ENCODE measurements around the gene ZNF780B. TPM values are rescaled to one million over a fixed set of nuclear protein-coding genes. Genes with fewer than 3 reads are reported as not detected.
"Not testable (repeated sequence)": the region's sequence is repeated elsewhere in the genome, so short reads cannot be mapped to it uniquely, and the experiment has no call there.

Gene ZNF780B
- total RNA-seq, 1 donor from 2014 or later, result 36.2 TPM

DNA sequence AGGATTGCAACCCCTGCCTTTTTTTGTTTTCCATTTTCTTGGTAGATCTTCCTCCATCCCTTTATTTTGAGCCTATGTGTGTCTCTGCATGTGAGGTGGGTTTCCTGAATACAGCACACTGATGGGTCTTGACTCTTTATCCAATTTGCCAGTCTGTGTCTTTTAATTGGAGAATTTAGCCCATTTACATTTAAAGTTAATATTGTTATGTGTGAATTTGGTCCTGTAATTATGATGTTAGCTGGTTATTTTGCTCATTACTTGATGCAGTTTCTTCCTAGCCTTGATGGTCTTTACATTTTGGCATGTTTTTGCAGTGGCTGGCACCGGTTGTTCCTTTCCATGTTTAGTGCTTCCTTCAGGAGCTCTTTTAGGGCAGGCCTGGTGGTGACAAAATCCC is 14.3 kb downstream of the ZNF780B start:
- intact Hi-C loops (cut with micrococcal nuclease), result not testable (repeated sequence)

DNA sequence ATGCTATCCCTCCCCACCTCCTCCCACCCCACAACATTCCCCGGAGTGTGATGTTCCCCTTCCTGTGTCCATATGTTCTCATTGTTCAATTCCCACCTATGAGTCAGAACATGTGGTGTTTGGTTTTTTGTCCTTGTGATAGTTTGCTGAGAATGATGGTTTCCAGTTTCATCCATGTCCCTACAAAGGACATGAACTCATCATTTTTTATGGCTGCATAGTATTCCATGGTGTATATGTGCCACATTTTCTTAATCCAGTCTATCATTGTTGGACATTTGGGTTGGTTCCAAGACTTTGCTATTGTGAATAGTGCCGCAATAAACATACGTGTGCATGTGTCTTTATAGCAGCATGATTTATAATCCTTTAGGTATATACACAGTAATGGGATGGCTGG is 18.0 kb downstream of the ZNF780B start:
- intact Hi-C loops (cut with micrococcal nuclease), result not testable (repeated sequence)

DNA sequence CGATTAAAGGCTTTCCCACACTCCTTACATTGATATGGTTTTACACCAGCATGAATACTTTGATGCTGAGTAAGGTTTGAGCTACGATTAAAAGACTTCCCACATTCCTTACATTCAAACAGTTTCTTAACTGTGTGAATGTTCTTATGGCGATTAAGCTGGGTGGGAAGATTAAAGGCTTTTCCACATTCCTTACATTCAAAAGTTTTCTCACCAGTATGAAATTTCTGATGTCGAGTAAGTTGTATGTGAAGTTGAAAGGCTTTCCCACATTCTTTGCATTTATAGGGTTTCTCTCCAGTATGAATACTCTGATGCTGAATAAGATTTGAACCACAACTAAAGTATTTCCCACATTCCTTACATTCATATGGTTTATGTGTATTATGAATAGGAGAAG is 20.0 kb downstream of the ZNF780B start:
- intact Hi-C loops (cut with micrococcal nuclease), result no loop called here

DNA sequence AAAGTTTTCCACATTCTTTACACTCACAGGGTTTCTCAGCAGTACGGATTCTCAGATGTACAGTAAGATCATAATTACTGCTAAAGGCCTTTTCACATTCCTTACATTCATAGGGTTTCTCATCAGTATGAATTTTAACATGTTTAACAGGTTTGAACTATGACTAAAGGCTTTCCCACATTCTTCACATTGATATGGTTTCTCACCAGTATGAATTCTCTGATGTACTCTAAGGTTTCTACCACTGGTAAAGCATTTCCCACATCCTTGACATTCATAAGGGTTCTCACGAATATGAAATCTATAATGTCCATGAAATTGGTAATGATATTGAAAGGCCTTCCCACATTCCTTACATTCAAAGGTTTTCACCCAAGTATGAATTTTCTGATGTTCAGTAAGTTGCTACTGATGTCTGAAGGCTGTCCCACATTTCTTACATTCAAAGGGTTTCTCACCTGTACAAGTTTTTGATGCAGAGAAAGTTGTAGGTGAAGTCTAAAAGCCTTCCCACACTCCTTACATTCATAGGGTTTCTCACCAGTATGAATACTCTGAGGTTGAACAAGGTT is 22.0 kb downstream of the ZNF780B start:
- intact Hi-C loops (cut with micrococcal nuclease), result no loop called here

DNA sequence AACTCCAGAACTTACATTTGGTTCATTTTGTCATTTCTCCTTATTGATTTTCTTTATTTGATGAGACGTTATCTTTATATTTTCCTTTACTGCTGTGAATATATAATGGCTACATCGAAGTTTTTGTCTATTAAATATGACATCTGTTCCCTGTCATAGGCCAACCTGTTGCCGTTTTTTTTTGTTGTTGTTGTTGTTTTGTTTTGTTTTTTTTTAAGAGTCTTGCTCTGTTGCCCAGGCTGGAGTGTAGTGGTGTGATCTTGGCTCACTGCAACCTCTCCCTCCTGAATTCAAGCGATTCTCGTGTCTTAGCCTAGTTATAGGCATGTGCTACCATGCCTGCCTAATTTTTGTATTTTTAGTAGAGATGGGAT is 29.4 kb downstream of the ZNF780B start:
- intact Hi-C loops (cut with micrococcal nuclease), result no loop called here

DNA sequence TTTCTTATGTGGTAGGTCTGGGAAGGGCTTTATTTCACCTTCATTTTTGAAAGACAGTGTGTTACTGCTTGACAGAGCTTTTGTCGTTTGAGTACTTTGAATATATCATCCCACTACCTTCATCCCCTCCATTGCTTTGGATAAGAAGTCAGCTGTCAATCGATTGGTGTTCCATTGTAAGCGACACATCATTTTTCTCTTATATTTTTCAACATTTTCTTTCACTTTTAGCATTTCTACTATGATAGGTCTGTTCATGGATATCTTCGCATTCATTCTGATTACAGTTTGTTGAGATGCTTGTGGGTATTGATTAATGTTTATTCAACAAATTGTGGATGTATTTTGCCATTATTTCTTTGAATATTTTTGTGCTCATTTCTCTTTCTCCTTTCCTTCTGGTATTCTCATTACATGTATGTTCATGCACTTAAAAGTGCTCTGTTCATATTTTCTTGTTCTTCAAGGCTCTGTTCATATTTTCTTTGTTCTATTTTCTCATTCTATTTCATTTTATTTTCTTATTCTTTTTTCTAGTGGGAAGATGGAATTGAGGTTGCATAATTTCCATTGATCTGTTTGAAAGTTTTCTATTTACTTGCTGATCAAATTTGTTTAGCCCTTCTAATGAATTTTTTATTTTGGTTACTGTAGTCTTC is 30.0 kb downstream of the ZNF780B start:
- intact Hi-C loops (cut with micrococcal nuclease), result no loop called here

DNA sequence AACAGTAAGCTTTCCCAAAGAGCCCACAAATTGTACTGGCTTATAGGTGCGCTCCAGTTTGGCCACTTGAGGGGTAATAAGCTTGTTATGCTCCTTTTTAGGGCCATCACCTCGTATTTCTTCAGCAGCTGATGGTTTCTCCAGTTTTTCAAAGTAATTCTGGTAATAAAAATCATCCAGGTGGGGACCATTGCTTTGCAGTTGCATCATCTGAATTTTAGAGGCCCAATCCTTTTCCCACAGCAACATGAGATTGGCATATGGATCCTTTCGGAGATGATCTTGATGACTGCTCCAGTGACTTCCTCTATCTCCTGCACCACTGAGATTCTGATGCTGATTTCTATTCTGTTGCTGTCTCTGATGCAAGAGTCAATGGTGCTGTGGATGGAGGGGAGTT is 32.1 kb downstream of the ZNF780B start:
- intact Hi-C loops (cut with micrococcal nuclease), result no loop called here

DNA sequence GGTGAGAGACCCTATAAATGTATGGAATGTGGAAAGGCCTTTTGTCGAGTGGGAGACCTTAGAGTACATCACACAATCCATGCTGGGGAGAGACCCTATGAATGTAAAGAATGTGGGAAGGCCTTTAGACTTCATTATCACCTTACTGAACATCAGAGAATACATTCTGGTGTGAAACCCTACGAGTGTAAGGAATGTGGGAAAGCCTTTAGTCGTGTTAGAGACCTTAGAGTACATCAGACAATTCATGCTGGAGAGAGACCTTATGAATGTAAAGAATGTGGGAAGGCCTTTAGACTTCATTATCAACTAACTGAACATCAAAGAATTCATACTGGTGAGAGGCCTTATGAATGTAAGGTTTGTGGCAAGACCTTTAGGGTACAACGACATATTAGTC is 42.0 kb downstream of the ZNF780B start:
- intact Hi-C loops (cut with micrococcal nuclease), result no loop called here

DNA sequence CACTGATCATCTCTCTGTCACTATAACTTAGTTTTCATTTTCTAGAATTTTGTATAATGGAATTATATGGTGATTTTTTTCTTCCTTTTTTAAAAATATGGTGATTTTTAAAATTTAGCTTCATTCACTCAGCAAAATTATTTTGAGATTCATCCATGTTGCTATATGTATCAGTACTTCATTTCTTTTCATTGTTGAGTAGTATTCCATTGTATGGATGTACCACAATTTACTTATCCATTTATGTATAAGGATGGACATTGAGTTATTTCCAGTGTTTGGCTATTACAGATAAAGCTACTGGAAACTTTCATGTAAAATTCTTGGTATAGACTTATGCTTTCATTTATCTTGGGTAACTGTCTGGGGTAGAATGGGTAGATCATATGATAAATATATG is 46.4 kb downstream of the ZNF780B start:
- intact Hi-C loops (cut with micrococcal nuclease), result no loop called here

DNA sequence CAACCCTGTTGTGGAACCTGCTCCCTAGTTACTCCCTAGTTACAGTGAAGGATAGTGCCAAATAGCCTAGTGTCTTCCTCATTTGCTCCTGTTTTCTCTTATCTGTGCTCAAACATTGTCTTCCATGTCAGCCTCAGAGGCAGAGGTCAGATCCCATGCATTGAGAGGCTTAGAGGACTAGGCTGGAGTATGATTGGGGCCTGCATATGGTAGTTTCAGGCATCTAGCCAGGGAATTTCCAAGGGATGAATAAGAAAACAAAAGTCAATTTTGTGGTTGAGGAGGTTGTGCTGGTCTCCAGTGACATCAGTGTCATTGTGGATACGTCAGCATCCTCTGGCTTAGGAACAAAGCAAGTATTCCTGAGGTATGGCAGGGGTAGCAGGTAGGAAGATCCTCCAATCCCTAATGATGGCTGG is 49.7 kb downstream of the ZNF780B start:
- intact Hi-C loops (cut with micrococcal nuclease), result no loop called here

DNA sequence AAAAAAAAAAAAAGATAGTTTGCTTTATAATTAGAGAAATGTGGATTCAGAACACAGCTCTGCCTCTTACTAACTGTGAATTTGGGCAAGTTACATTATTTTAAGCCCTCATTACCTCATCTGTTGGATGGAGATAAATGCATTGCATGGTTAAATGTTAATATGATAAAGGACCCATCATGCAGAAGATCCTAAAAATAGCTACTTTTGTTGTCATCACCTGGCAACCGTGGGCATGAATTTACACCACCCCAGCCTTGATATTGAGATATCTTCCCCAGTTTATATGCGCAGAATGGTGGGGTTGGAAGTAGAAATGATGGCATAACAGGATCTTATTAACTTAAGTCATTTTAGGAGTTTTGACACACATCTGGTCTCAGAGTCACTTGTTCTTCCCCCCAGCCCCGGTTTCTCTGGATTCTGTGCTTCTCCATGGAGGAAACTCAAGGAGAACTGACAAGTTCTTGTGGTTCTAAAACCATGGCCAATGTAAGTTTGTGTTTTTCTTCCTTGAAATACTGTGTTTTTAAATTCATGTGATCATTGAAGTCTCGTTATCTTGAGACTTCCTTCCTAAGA is 50.2 kb downstream of the ZNF780B start:
- intact Hi-C loops (cut with micrococcal nuclease), result no loop called here

DNA sequence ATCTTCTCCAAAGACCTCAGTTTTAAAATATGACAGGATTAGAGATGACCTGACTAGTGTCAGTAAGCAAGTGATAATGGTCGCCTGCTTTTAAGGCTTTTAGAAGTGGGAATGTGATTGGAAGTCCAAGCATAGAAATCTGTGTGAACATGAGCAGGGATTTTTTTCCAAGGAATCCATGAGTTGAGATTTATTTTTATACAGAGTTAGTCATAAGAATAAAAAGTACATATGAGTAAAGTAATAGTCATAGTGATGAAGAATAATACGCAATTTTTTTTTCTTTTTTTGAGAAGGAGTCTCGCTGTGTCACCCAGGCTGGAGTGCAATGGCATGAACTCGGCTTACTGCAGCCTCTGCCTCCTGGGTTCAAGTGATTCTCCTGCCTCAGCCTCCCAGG is 57.5 kb downstream of the ZNF780B start:
- intact Hi-C loops (cut with micrococcal nuclease), result no loop called here

DNA sequence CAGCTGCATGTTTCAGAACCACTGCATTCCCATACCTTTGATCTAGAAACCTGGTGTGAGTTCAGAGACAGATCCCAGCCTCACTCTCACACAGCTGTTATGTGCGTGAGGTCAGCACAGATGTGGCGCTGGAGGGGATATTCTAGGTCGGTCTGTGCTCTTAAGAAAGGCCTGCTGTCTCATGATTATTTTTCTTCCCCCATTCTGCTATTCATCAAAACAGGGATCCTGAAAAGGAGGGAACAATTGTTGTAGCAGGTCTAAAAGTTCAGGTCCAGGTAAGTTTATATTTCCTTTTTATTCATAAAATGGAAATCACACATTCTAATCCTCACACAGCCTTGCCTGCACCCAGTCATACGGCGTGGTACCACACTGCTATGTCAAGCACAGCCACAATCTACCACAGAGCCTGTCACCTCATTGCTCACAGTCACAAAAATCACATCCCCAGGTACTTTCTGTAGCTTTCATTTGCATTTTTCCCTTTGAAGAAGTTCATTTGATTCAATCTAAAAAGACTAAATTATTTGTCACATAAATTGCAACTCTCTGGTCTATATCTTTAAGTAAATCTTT is 58.3 kb downstream of the ZNF780B start:
- intact Hi-C loops (cut with micrococcal nuclease), result loop anchor here (1.0 kb wide), 4 partner anchors 56 to 288 kb away; partner anchors contain the start of genes AKT2 and ZNF780B

DNA sequence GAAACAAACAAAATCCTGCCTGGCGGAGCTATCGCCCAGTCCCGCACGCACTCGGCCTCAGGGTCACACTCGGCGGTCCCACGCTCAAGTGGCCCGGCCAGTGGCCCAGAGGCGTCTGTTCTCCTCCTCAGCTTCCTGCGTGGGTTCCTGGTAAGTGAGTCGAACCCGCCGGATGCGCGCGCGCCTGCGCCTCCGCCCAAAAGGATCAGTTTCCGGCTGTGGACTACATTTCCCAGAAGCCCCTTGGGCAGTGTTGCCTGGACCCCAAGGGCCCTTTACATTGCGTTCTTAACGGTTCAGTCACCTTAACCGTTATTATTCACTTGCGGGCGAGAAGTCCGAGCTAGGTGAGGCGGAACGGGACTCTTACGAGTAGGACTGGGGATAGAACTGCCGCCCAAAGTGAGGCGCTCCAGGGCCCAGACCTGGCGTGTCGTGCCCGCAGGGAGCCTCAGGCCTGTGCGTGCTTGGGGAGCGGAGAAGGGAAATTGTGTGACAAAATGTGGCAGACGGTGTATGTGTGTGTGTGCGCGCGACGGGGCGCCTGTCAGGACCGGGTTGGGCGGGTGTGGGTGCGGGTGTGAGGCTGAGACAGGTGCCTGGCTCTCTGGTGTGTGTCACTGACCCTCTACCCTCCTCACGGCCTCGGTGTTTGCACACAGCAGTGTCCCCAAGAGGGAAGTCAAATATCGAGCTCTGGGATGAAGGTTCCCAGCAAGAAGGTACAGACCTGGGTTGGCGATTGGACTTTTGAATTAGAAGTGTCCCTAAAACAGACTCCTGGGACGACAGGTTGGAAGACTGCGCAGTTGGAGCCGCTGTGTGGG is 59.0 kb downstream of the ZNF780B start, which contains the start of gene ZNF546:
TSS of gene ZNF546 (plus strand) at position 250 of the 827 bp plus-strand sequence. CDS start 1,267 bp downstream, outside the sequence.
- intact Hi-C loops (cut with micrococcal nuclease), result loop anchor here (1.0 kb wide), 8 partner anchors 26 to 288 kb away; partner anchors contain the start of genes AKT2, FBL, MAP3K10 and PSMC4

DNA sequence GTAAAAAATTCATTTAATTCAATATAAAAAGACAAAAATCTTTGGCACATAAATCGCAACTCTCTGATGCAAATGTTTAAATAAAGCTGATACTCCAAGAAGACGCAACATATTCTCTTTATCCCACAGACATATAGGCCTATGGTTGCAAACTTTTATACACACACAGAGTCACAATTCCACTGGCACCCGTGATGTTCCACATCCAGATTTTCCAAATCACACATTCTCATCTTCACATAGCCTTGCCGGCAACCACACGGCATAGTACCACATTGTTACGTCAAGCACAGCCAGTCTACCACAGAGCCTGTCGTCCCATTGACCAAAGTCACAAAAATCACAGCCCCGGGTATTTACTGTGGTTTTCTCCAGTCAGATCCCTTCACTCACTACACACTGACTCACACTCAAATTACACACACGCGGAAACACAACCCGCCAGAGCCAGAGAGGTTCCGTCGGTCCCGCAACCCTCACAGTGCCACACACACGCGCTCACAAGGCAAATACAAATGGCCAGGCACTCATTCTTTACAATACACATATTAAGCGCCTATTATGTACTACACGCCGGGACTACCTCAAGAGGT is 59.7 kb downstream of the ZNF780B start:
- intact Hi-C loops (cut with micrococcal nuclease), result loop anchor here (1.0 kb wide), 4 partner anchors 25 to 195 kb away; partner anchors contain the start of genes FBL, MAP3K10, PSMC4 and ZNF780A

DNA sequence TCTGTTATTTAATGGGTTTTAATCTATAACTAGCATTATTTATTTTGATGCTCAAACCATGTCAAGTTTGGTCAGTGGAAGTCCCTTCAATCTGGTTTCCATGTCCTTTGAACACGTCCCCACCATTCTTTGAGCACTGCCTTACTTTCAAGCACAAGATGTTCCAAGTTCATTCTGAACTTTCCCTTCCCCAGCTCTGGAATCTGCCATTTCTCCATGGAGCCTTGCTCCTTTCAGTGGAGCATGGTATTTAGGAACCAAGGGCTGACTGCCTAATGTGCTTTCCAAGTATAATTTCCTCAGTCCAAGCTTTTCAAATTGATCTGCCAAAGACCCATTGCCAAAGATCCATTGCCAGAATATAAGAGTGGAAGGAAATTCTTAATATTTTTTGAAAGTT is 60.2 kb downstream of the ZNF780B start:
- intact Hi-C loops (cut with micrococcal nuclease), result loop anchor here (1.0 kb wide), 4 partner anchors 24 to 196 kb away; partner anchors contain the start of genes FBL, MAP3K10, PSMC4 and ZNF780A

DNA sequence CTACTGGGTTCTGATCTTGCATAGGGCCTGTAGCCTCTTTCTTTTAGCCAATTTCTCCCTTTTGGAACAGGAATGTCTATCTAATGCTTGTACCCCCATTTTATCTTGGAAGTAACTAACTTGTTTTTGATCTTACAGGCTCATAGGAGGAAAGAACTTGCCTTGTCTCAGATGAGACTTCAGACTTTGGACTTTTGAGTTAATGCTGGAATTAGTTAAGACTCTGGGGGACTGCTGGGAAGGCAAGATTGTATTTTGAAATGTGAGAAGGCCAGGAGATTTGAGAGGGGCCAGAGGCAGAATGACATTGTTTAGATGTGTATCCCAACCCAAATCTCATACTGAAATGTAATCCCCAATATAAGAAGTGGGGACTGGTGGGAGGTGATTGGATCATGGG is 61.7 kb downstream of the ZNF780B start:
- intact Hi-C loops (cut with micrococcal nuclease), result no loop called here

DNA sequence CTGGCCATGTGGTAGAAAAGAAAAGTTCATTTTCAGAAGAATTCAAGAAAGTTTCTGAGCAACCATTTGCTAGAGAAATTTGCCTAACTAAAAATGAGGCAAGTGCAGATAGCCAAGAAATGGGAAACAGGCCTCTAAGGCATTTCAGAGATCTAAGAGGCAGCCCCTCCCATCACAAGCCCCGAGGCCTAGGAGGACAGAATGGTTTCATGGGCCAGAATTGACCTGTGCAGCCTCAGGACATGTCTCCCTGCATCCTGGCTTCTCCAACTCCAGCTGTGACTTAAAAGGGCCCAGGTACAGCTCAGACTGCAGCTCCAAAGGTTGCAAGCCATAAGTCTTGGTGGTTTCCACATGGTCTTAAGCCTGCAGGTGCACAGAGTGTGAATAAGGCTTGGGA is 62.4 kb downstream of the ZNF780B start:
- intact Hi-C loops (cut with micrococcal nuclease), result no loop called here

DNA sequence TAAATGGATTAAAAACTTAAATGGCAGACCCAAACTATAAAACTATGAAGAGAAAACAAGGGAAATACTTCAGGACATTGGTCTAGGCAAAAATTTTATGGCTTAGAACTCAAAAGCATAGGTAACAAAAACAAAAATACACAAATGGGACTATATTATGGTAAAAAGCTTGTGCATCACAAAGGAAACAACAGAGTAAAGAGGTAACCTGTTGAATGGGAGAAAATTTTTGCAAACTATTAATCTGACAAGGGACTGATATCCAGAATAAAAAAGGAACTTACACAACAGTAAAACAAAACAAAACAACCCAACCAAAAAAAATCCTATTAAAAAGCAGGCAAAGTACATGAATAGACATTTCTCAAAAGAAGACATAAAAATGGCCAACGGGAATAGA is 68.4 kb downstream of the ZNF780B start:
- intact Hi-C loops (cut with micrococcal nuclease), result no loop called here

DNA sequence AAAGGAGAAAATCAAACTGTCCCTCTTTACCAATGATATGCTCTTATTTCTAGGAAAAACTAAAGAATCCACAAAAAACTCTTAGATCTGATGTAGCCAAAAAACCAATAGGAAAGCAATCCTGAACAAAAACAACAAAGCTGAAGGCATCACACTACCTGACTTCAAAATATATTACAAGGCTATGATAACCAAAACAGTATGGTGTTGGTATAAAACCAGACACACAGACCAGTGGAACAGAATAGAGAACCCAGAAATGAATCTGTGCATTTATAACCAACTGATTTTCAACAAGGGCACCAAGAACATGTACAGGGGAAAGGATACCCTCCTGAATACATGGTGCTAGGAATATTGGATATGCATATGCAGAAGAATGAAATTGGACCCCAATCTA is 68.9 kb downstream of the ZNF780B start:
- intact Hi-C loops (cut with micrococcal nuclease), result no loop called here

DNA sequence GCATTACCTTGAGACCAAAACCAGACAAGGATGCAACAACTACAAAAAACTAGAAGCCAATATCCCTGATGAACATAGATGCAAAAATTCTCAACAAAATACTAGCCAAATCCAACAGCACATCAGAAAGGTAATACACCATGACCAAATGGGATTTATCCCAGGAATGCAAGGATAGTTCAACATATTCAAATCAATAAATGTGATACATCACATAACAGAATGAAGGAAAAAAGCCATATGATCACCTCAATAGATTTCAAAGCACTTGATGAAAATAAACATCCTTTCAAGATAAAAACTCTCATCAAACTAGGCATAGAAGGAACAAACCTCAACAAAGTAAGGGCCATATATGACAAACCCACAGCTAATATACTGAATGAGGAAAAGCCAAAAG is 69.4 kb downstream of the ZNF780B start:
- intact Hi-C loops (cut with micrococcal nuclease), result no loop called here
